ENCODE measurements around the gene C1R.

C1R gene

DNA sequence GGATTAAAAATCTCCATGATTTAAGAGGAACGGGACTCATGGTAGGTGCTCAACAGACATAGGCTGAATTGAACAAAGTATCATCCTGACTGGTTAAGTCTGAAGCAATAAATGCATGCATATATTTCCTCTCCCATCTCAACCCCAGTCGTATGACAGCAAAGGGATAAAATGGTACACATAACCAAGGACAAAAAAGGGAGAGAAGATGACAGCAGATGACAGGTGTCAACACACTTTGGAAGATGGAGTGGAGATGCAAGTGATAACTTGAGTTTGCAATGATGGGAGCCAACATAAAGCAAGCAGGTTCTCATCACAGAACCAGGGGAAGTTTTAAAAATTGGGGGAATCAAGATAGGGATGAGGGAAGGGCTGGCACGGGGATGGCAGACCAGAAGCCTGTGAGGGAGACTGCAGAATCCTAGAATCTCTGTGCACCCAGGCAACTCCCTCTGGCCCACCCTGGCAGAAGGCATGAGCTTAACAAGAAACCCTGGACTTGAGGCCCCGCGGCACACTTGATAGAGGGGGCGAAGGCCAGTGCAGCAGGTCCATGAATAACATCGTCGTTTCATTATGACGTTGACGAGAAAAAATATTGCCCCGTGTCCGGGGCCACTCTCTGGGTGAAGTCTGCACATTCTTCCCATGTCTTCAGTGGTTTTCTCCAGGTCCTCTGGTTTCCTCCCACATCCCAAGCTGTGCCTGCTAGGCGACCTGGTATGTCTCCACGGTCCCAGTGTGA is 11.8 kb upstream of the C1R start:
- TF ChIP-seq, protein P1, sequence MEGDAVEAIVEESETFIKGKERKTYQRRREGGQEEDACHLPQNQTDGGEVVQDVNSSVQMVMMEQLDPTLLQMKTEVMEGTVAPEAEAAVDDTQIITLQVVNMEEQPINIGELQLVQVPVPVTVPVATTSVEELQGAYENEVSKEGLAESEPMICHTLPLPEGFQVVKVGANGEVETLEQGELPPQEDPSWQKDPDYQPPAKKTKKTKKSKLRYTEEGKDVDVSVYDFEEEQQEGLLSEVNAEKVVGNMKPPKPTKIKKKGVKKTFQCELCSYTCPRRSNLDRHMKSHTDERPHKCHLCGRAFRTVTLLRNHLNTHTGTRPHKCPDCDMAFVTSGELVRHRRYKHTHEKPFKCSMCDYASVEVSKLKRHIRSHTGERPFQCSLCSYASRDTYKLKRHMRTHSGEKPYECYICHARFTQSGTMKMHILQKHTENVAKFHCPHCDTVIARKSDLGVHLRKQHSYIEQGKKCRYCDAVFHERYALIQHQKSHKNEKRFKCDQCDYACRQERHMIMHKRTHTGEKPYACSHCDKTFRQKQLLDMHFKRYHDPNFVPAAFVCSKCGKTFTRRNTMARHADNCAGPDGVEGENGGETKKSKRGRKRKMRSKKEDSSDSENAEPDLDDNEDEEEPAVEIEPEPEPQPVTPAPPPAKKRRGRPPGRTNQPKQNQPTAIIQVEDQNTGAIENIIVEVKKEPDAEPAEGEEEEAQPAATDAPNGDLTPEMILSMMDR (IDR thresholded peaks at IDR 0.05): no peak
- H3K27me3 Mint-ChIP-seq (ENCODE audit: low read depth, poor library complexity): no peaks in the 10 kb centered on the region
- DNase-seq: no peak
- H3K27ac Mint-ChIP-seq: no peak overlapping the region
- H3K9me3 Mint-ChIP-seq: peaks cover 23% of the 10 kb centered on the region
- H3K4me1 Mint-ChIP-seq: peaks cover 21% of the 10 kb centered on the region
- peaks cover 51% of the 10 kb centered on the region for H3K36me3 Mint-ChIP-seq (ENCODE audit: low read depth)
- H3K4me3 Mint-ChIP-seq: no peak overlapping the region

DNA sequence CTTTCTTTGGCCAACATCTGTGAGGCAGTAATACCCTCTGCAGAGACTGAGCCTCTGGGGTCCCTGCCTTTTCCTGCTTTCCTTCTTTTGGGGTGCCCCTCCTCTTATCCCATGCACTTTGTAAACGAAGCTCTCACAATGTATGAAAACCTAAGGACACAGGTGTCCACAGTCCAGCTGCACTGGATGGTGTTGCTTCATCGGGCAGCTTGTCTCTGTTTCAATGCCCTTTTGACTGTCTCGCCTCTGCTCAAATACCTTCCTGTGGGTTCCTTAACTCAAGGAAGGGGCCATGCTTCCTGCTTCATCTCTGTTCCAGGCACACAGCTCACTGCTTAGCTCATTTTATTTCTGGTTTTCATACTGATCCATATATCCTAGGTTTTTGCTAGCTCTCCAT is 10.3 kb upstream of the C1R start:
- DNase-seq: no peak
- TF ChIP-seq, protein P1 (IDR thresholded peaks at IDR 0.05): no peak
- Mint-ChIP-seq H3K4me3 (no peak overlapping the region), H3K27me3 (ENCODE audit: low read depth, poor library complexity) (no peaks in the 10 kb centered on the region), H3K27ac (no peak overlapping the region), H3K9me3 (peaks cover 17% of the 10 kb centered on the region), H3K36me3 (ENCODE audit: low read depth) (peaks cover 59% of the 10 kb centered on the region), H3K4me1 (peaks cover 17% of the 10 kb centered on the region)

DNA sequence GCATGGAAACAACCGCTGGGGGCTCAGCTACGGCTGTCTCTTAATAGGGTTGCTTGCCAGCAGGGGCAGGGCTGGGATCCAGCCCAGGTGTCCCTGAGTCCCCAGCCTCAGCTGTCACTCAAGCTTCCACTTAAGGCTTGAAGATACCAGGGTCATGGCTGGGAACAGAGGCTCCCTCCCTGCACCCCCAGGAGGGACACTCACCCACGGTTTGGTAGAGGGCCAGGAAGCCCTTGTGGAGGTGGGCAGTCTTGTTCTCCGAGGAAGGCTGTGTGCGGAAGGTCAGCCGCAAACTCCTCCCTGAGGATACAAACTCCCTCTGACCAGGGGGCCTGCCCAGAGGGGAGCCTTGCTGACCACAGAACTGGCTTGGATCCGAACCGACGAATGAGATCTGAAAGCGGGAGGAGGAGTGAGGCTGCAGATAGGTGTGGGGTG is 9.5 kb upstream of the C1R start:
- Mint-ChIP-seq H3K4me3 (no peak overlapping the region), H3K4me1 (peaks cover 24% of the 10 kb centered on the region), H3K9me3 (peaks cover 15% of the 10 kb centered on the region), H3K27me3 (ENCODE audit: low read depth, poor library complexity) (no peaks in the 10 kb centered on the region), H3K27ac (no peak overlapping the region), H3K36me3 (ENCODE audit: low read depth) (peaks cover 56% of the 10 kb centered on the region)
- TF ChIP-seq, protein P1 (IDR thresholded peaks at IDR 0.05): no peak
- DNase-seq: no peak

DNA sequence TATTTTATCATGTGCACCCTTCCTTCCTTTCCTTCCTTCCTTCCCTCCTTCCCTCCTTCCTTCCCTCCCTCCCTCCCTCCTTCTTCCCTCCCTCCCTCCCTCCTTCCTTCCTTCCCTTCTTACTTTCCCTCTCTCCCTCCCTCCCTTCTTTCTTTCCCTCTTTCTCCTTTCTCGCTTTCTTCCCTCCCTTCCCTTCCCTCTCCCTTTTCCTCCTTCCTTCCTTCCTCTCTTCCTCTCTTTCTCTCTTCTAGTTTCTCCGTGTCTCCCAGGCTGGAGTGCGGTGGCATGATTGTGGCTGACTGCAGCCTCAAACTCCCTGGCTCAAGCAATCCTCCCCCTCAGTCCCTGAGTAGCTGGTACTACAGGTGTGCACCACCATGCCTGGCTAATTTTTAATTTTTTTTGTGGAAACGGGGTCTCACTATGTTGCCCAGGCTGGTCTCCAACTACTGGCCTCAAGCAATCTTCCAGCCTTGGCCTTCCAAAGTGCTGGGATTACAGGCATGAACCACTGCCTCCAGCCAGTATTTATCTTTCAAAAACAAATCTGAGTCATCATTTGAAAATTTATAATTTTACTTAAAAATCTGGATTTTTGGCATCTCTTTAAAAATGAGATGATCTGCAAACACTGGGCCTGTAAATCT is 8.9 kb upstream of the C1R start:
- no peak overlapping the region for H3K4me3 Mint-ChIP-seq

DNA sequence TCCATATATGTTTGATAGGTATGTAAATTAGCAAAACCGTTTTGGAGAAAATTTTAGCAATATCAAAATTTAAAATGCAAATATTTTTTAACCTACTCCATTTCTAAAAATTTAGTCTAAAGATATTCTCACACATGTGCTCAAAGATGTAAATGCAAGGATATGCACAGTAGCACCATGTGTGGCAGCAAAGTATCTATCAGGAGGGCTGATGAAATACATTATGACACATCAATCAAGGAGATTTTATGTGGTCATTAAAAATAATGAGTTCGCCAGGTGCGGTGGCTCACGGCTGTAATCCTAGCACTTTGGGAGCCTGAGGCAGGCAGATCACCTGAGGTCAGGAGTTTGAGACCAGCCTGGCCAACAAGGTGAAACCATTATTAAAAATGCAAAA is 8.0 kb upstream of the C1R start:
- TF ChIP-seq, protein P1 (IDR thresholded peaks at IDR 0.05): no peak
- Mint-ChIP-seq H3K27ac (no peak overlapping the region), H3K4me3 (no peak overlapping the region), H3K9me3 (no peaks in the 10 kb centered on the region), H3K27me3 (ENCODE audit: low read depth, poor library complexity) (no peaks in the 10 kb centered on the region), H3K36me3 (ENCODE audit: low read depth) (peaks cover 42% of the 10 kb centered on the region), H3K4me1 (peaks cover 24% of the 10 kb centered on the region)
- no peak for DNase-seq

More for the DNA sequence above, 8.9 kb upstream of the C1R start:
- peaks cover 9% of the 10 kb centered on the region for H3K9me3 Mint-ChIP-seq
- DNase-seq: no peak
- H3K4me1 Mint-ChIP-seq: peaks cover 25% of the 10 kb centered on the region
- peaks cover 51% of the 10 kb centered on the region for H3K36me3 Mint-ChIP-seq (ENCODE audit: low read depth)
- H3K27me3 Mint-ChIP-seq (ENCODE audit: low read depth, poor library complexity): no peaks in the 10 kb centered on the region
- TF ChIP-seq, protein P1 (IDR thresholded peaks at IDR 0.05): no peak
- no peak overlapping the region for H3K27ac Mint-ChIP-seq
